PC-3 (cell line): ENCODE data around the gene OSTC.

Experiments
- EZH2 ChIP-seq: fragments of 300-600 bp; sonication (generic); IDR thresholded peaks from one replicate; pipeline ENCODE4 v1.6.1; 2017; ENCODE audit warnings: antibody characterized with exemption, mild to moderate bottlenecking, low read length; ENCODE audit not compliant: unreplicated experiment
- EZH2phosphoT487 ChIP-seq: fragments of 300-600 bp; sonication (generic); IDR thresholded peaks from 2 replicates; pipeline ENCODE4 v1.6.1; 2018; ENCODE audit warnings: mild to moderate bottlenecking, antibody characterized with exemption, low read length, borderline replicate concordance
- TF ChIP-seq, protein P1 (sequence below): fragments of 300-600 bp; sonication (generic); conservative IDR thresholded peaks from 2 replicates; pipeline ENCODE4 v1.5.1; 2017; ENCODE audit warnings: antibody characterized with exemption, low read depth, mild to moderate bottlenecking, low read length

DNA sequence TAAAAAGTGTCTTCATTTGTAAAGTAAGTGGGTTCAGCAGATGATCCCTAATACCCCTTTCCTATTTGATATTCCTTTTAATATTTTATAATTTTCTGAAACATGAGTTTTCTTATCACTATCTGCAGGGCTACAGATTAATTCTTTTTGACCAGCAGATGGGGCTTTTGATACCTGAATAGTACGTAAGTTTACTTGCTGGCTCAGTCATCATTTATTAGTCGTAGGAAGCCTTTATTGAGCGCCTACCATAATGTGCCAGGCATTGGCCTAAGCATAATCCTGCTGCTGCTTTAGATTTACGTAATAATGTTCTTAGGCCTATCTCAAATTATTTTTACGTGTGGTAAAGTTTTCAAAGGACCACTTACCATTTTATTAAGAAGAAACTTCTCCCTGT, 33.1 kb downstream of the OSTC start:
- no peak for TF ChIP-seq EZH2phosphoT487
- TF ChIP-seq, protein P1, sequence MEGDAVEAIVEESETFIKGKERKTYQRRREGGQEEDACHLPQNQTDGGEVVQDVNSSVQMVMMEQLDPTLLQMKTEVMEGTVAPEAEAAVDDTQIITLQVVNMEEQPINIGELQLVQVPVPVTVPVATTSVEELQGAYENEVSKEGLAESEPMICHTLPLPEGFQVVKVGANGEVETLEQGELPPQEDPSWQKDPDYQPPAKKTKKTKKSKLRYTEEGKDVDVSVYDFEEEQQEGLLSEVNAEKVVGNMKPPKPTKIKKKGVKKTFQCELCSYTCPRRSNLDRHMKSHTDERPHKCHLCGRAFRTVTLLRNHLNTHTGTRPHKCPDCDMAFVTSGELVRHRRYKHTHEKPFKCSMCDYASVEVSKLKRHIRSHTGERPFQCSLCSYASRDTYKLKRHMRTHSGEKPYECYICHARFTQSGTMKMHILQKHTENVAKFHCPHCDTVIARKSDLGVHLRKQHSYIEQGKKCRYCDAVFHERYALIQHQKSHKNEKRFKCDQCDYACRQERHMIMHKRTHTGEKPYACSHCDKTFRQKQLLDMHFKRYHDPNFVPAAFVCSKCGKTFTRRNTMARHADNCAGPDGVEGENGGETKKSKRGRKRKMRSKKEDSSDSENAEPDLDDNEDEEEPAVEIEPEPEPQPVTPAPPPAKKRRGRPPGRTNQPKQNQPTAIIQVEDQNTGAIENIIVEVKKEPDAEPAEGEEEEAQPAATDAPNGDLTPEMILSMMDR: peak; percentile 59
- no peak for TF ChIP-seq EZH2
